GM21619 (cell line): ENCODE data around the gene SYTL2.
"Not testable (repeated sequence)": the region's sequence is repeated elsewhere in the genome, so short reads cannot be mapped to it uniquely, and the experiment has no call there.

Source experiments
- ATAC-seq: cut with Tn5 transposase; IDR thresholded peaks from one replicate; pipeline ENCODE4 v1.9.1; 2021; ENCODE audit not compliant: unreplicated experiment

SYTL2 gene

GRCh38 chr11:85799142-85799541, 11.8 kb downstream of the SYTL2 start:
- no peak for ATAC-seq

DNA sequence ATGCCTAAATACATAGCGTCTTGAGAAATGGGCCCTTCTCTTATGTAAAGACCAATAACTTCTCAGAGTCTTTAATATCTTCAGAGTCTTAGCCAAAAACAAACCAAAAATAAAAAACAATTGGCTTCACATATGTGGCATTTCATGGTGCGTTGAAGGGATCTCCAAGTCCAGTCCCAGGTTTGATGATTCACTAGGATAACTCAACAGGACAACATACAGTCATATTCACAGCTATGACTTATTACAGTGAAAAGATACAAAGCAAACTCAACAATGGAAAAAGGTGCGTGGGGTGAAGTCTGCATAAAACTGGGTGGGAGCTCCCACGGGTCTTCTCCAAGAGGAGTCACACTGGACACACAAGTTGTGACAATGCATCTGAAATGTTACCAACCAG, 12.6 kb downstream of the SYTL2 start:
- no peak for ATAC-seq

GRCh38 chr11:85795712-85796487, 15.0 kb downstream of the SYTL2 start:
- ATAC-seq: no peak

DNA sequence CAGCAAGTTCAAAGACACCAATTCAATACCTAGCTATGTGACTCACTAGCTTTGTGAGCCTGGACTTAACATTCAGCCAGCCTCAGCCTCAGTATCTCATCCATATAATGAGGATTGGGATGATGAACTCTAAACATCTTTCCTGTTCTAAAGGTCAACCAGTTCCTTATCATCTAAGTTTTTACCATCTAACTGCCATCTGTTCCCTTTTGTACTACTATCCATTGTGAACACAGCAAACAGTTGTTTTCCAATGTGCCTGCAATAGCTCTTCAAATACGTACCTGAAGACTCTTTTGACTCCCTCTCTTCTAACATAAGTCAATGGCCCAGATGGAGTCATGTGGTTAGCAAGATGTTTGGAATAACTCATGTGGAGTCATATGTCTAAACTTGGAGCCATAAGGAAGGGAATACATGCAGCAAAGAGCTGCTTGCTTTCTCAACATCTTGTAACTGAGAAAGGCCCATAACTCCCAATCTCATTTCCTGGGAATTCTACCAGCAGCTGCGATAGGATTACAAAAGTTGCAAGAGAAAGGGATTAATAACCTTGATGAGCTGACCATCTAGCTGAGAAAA, 19.4 kb downstream of the SYTL2 start:
- ATAC-seq: no peak

DNA sequence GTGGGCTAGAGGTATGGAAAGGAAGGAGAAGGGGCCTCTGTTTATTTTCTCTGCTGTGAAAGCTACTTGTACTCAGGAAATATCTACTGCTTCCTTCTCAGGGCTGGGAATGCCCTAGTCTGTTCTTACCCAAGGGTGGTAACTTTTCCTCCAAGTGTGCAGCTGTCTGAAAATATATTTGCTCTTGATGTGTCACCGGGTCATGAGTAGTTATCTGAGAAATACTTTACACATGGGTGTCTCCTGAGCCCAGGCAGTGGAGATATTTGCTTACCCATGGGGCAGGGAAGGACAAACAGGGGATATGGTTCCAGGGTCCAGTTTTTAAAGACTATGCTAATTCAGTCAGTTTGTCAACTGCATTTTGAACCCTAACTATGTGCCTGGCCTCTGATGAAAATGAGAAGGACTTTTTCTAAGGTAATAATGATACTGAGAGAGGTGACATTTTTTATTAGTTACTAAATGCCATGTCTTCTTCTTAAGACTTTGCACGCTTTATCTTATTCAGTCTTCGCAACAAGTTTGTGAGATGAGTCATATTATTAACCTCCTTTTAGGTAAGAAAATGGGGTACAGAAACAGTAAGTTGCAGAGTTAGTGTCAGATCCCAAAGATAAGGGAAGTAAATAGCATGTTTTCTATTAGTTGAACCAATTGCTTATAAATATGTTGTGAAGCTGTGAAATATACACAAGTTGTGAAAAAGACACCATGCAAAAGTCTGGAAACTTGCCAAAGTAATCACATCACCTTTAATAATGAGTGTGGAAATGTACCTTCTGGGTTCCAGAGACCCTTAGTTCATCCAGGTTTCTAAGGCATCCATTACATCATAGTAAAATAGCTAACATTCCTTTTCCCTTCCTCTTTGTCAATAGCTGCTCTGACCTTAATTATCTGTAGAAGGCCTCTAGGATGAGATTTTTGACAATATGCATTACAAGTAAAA, 22.9 kb downstream of the SYTL2 start:
- ATAC-seq: no peak

GRCh38 chr11:85787168-85787567, 23.8 kb downstream of the SYTL2 start:
- no peak for ATAC-seq

DNA sequence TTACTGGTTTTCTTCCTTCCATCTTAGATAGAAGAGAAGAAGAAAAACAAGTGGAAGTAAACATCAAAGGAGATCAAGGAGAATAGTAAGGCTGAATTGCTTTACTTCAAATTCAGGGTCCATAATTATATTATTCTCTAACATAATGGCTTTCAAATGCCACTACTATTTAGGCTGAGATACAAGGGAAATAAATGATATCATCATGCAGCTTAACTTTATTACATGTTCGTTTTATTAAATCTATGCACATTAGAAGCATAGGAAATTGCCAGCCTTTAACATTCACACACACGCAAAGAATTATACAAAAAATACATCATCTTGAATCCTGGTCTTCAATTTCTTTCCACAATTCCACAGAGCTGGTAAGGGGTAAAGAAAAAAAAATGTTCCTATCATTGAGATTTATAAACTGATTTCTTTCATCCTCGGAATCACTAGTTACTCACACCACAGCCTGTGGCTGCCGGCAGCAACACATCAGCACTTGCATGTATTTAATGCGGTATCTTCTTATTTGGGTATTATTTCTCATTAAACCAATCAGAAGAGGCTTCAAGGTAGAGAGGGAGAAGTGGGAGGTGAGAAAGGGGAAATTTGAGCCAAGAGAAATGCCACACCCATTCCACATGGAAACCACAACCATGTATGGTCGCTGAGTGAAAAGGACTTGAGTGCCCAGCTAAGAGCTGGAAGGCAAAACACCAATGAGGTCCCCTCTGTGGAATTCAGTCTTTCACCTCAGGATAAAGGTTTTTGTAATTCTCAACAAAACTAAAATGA, 26.3 kb downstream of the SYTL2 start:
- no peak for ATAC-seq

DNA sequence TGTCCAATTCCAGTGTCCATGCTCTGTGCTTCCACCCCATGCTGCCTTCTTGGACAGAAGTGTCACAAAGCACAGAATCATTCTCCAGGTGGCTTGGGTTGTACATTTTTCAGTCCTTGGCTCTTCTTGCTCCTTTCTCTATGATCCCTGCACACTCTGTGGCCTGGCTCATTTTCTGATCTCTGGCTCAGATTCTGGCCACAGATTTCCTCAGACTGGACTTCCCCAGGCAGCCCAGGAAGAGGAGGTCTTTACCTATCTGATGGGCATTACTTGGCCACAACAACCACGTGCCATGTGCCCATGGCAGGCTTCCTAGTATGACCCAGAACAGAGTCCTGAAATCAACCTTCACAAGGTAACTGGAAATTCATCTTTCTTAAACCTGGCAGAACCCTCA, 27.2 kb downstream of the SYTL2 start:
- no peak for ATAC-seq

DNA sequence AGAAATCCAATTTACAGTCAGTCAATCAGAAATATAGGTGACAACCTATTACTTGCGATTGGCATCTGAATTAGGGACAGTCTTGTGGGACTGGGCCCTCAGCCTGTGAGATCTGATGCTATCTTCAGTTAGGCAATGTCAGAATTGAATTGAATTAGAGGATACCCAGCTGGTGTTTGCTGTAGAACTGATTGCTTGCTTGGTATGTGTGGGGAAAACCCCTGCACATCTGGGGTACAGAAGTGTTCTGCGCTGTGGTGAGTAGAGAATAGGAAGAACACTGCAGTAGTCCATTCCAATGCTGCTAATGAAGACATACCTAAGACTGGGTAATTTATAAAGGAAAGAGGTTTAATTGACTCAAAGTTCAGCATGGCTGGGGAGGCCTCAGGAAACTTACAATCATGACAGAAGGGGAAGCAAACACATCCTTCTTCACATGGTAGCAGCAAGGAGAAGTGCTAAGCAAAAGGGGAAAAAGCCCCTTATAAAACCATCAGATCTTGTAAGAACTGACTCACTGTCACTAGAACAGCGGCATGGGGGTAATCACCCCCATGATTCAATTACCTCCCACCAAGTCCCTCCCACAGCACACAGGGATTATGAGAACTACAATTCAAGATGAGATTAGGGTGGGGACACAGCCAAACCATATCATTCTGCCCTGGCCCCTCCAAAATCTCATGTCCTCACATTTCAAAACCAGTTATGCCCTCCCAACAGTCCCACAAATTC, 30.0 kb downstream of the SYTL2 start:
- not testable (repeated sequence) for ATAC-seq

DNA sequence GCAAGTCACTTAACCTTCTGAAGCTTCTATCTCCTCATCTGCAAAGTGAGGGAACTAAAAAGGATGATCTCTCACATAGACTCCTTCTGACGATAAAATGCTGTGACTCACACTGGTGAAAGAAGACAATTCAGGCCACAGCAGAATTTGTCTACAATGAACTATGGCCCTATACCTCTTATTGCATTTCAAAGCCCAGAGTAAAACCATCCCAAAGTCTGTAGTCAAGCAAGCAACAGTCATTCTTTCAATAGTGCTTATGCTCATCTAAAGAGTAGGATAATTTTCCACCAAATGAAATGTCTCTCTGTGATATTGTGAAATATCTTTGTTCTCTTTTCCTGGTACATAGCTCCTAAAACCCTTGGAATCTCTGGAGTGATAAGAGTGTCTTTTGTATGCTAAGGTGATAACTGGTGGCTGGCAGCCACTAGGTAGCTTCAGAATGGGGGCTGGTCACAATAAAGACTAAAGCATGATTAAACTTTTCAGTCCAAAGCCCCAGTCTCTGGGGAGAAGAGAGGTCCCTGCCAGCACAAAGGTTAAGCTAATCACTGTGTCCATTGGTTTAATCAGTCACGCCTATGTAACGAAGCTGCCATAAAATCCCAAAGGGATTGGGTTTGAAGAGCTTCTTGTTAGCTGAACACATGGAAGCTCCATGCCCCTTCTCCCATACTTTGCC, 30.8 kb downstream of the SYTL2 start:
- no peak for ATAC-seq

GRCh38 chr11:85777603-85777972, 33.4 kb downstream of the SYTL2 start:
- ATAC-seq: not testable (repeated sequence)

DNA sequence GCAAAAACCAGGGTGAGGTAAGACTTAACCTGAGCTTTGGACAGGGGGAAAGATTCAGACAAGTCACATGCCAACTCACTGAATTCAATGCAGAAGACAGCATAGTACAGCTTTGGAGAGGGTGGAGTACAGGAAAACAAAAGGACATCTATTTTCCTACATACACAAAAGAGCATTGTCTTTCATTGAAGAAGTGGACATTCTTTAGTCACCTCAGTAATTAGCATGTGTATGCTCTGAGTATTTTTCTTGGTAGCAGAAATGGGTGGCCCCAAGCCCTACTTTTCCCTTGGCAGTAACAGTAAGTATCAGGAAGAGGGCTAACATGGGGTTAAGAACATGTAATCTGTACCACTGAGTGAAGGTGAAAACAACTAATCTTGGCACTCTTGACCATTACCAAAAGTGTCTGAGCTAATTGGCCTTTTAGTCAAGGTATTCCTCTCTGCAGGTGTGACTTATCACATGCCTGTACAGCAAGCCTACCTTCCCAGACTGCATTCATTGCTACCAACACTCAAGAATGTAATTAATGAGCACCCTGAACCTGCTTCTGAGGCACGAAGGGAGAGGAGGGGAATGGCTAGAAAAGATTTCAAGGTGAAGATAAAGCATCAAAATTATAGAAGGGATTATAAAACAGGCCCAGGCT, 33.9 kb downstream of the SYTL2 start:
- no peak for ATAC-seq

DNA sequence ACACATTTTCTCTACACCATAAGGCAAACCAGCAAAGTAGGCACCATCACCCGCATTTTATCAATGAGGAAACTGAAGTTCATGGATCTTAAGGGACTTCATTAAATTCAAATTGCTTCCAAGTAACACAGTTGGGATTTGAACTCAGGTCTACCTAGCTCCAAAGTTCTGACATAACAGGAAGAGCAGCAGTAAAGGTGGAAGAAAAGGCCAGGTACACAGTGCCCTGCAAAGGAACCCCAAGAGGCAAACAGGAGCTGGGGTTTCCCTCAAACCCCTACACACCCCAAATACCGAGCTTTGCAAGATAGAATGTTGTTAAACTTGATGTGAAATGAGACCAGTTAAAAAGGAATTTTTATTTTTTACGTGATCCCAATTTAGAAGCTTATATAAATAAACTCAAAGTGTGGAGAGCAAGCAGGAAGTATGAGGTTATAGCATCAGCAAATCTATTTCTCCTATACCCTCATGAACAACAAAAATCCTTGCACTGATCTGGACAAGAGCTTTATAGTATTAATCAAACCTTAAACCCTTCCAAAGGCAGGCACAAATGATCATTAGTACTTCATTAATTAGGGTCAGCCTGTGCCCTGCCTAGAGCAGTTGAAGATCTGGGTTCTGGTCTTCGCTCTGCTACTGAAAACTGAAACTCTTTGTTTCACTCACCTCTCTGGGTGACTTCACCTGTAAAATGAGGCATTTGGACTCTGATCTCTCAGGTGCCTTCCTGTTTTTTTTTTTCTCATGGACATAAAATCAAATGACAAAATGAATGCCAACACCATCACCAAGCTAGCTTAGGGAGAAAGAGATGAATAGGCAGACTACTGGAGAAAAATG, 36.5 kb downstream of the SYTL2 start:
- ATAC-seq: no peak

- no peak for ATAC-seq
Observed at GRCh38 chr11:85772695-85773094, 38.2 kb downstream of the SYTL2 start.

GRCh38 chr11:85771568-85771967, 39.4 kb downstream of the SYTL2 start:
- ATAC-seq: no peak

GRCh38 chr11:85769771-85770170, 41.2 kb downstream of the SYTL2 start:
- ATAC-seq: no peak

DNA sequence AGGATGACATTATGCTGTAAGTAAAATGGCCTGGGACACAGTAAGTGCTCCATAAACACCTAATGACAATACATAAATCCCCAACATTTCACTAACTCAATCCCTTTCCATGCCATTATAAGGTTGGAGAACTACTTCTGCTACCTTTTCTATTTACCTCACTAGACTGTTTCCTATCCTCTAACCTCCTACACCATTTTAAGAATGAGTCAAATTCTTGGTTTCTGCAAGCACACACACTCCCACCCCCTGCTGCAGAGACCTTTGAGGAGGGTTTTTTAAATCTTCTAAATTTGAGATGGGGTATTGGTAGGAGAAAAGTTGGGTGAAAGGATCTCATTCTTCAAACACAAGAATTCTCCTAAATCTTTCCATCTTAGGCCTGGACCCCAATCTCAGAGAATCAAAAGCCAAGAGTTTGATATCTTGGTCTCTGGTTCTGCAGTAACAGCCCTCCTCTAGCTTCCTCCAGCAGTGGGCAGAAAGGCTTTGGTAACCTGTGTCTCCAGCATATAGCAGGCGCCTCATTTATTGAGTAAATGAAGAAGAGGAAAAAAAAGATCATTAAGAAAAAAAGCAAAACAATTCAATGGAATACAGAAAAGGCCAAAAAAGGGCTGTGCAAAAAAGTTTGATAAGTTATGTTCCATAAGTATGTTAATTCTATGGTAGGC, 42.3 kb downstream of the SYTL2 start:
- no peak for ATAC-seq
